ENCODE data around the gene PNPO. TPM values are rescaled to one million over a fixed set of nuclear protein-coding genes. Genes with fewer than 3 reads are reported as not detected.

PNPO gene
- total and polyA plus RNA-seq, 2 of the 4 experiments (the other 2 are of a cell fraction): 13.9 to 34.1 TPM

DNA sequence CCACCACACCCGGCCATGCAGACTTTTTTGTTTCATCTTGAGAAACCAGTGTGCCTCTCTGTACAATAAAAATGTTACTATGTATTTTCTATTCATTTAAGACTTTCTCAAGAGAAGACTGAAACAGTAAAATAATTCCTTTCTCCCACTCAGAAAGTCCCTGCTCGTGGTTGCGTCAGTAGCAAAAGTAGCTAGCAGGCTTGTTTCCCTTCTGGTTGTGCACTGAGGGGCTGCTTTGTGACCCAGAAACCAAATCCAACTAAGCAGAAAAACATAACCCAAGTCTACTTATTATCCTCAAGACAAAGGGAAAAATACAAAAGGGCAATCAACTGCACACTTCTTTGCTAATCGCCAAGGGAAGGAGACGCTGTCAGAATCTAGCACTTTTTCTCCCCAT is 3.4 kb upstream of the PNPO start:
- Histone ChIP-seq H2AK5ac (ENCODE audit: low read depth, low read length) (no peak overlapping the region), H2BK20ac (ENCODE audit: low read depth, low read length) (no peak overlapping the region), H3K79me1 (ENCODE audit: low read depth in 1 of 2, low read length in 2 of 2) (peaks cover 8 to 37% of the 10 kb centered on the region in 2 experiments; a peak in 3 of 4 replicates), H3K4me3 (ENCODE audit: insufficient read depth, low read depth, low read length) (no peak overlapping the region), H3K18ac (ENCODE audit: low read depth, low read length) (no peak overlapping the region), H2AFZ (replicated peaks; ENCODE audit: low read length, poor library complexity) (no peak overlapping the region), H3K36me3 (ENCODE audit: control insufficient read depth, insufficient read depth, low read length) (no peaks in the 10 kb centered on the region), H4K8ac (ENCODE audit: low read depth in 2 of 2, low read length in 2 of 2) (no peak overlapping the region), H2BK5ac (ENCODE audit: low read depth, low read length, poor library complexity, severe bottlenecking) (no peak overlapping the region), H3K9me1 (ENCODE audit: insufficient read depth, low read length) (peaks cover 22% of the 10 kb centered on the region), H4K20me1 (ENCODE audit: insufficient read depth, low read length) (no peaks in the 10 kb centered on the region), H3K56ac (ENCODE audit: extremely low read depth, insufficient read depth, low read length) (no peak overlapping the region), H2AK9ac (replicated peaks; ENCODE audit: low read depth, low read length, poor library complexity) (no peak overlapping the region), H4K5ac (ENCODE audit: low read depth, low read length) (no peak overlapping the region), H3K23ac (ENCODE audit: low read depth, low read length) (no peak overlapping the region), H3K4ac (ENCODE audit: low read depth, low read length) (no peak overlapping the region), H2BK120ac (ENCODE audit: low read depth, low read length) (no peak overlapping the region), H3K9ac (ENCODE audit: low read depth, low read length) (no peak overlapping the region), H3K4me1 (ENCODE audit: control insufficient read depth, insufficient read depth, low read length) (peaks cover 6% of the 10 kb centered on the region), H4K91ac (ENCODE audit: insufficient read depth, low read depth, low read length) (no peak overlapping the region), H3K4me2 (ENCODE audit: low read depth, low read length) (no peak overlapping the region), H3K14ac (replicated peaks; ENCODE audit: low read depth, low read length) (no peak overlapping the region), H3K27me3 (ENCODE audit: control insufficient read depth, insufficient read depth, low read length) (no peaks in the 10 kb centered on the region), H2BK15ac (ENCODE audit: low read depth, low read length) (no peak overlapping the region), H3K9me3 (ENCODE audit: control insufficient read depth, insufficient read depth, low read length) (no peaks in the 10 kb centered on the region), H3K27ac (ENCODE audit: insufficient read depth, low read length) (no peak overlapping the region)
- dilution Hi-C loops (cut with HindIII; ENCODE audit: low sequenced_read_pairs, unreplicated experiment): no loop called here
- in situ Hi-C loops (cut with MboI; ENCODE audit: low sequenced_read_pairs): no loop called here
- intact Hi-C loops (cut with micrococcal nuclease): no loop called here
- DNase-seq (no peak), ATAC-seq (ENCODE audit: low read depth) (no peak)
- POLR2A ChIA-PET (ENCODE audit: unreplicated experiment): interaction anchor here (0.5 kb wide), 1 partner anchor 45 kb away, joined by 12 read pairs; no protein-coding TSS in a partner anchor
- WGBS, 2 experiments (ENCODE audit: extremely low coverage in 2 of 2, insufficient read length in 1 of 2): 93% methylated on average over 3 of the region's 5 CpGs; no CpG with 5 or more reads in 1 of the 2 experiments
- TF ChIP-seq POLR2A (IDR thresholded peaks at IDR 0.05; ENCODE audit: low read depth, low read length) (no peak), MXI1 (IDR thresholded peaks at IDR 0.05; ENCODE audit: borderline replicate concordance, low read depth, low read length) (no peak), RAD21 (IDR thresholded peaks at IDR 0.05; ENCODE audit: low read length) (no peak), SMC3 (IDR thresholded peaks at IDR 0.05; ENCODE audit: low read depth, low read length) (no peak), MAFK (IDR thresholded peaks at IDR 0.05; ENCODE audit: low read depth, low read length) (no peak), RCOR1 (IDR thresholded peaks at IDR 0.05; ENCODE audit: insufficient replicate concordance, low read length) (no peak), CEBPB (IDR thresholded peaks at IDR 0.05; ENCODE audit: low read depth, low read length) (no peak), FOS (IDR thresholded peaks at IDR 0.05; ENCODE audit: low read depth, low read length) (no peak), CHD1 (IDR thresholded peaks at IDR 0.05; ENCODE audit: low read depth, low read length) (no peak), MAZ (IDR thresholded peaks at IDR 0.05; ENCODE audit: borderline replicate concordance, low read depth, low read length) (no peak), RFX5 (IDR thresholded peaks at IDR 0.05; ENCODE audit: low read depth, low read length) (no peak), USF2 (IDR thresholded peaks at IDR 0.05; ENCODE audit: low read depth, low read length) (no peak), NFE2L2 (IDR thresholded peaks at IDR 0.05; ENCODE audit: low read depth, low read length) (no peak), BHLHE40 (IDR thresholded peaks at IDR 0.05; ENCODE audit: low read depth, low read length) (no peak)
- TF ChIP-seq, protein P1, sequence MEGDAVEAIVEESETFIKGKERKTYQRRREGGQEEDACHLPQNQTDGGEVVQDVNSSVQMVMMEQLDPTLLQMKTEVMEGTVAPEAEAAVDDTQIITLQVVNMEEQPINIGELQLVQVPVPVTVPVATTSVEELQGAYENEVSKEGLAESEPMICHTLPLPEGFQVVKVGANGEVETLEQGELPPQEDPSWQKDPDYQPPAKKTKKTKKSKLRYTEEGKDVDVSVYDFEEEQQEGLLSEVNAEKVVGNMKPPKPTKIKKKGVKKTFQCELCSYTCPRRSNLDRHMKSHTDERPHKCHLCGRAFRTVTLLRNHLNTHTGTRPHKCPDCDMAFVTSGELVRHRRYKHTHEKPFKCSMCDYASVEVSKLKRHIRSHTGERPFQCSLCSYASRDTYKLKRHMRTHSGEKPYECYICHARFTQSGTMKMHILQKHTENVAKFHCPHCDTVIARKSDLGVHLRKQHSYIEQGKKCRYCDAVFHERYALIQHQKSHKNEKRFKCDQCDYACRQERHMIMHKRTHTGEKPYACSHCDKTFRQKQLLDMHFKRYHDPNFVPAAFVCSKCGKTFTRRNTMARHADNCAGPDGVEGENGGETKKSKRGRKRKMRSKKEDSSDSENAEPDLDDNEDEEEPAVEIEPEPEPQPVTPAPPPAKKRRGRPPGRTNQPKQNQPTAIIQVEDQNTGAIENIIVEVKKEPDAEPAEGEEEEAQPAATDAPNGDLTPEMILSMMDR (conservative IDR thresholded peaks at IDR 0.05; ENCODE audit: low read depth, low read length): no peak
- TF ChIP-seq, protein P2, sequence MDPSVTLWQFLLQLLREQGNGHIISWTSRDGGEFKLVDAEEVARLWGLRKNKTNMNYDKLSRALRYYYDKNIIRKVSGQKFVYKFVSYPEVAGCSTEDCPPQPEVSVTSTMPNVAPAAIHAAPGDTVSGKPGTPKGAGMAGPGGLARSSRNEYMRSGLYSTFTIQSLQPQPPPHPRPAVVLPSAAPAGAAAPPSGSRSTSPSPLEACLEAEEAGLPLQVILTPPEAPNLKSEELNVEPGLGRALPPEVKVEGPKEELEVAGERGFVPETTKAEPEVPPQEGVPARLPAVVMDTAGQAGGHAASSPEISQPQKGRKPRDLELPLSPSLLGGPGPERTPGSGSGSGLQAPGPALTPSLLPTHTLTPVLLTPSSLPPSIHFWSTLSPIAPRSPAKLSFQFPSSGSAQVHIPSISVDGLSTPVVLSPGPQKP (IDR thresholded peaks at IDR 0.05; ENCODE audit: borderline replicate concordance, low read depth, low read length): no peak
- CTCF ChIA-PET: no interaction called here
- BruUV-seq (replicated peaks): no TSS peak
